Neural progenitor cell (in vitro differentiated cells): Measurements from ENCODE around the gene WDR27.

Experiments
- EZH2 ChIP-seq: fragments of 200-600 bp; sonication (generic); IDR thresholded peaks from 2 replicates; pipeline ENCODE4 v1.6.1; 2017; ENCODE audit warnings: antibody characterized with exemption, mild to moderate bottlenecking, moderate library complexity
- TF ChIP-seq, protein P1 (sequence below): fragments of 200-600 bp; sonication (generic); IDR thresholded peaks from 2 replicates; pipeline ENCODE4 v1.5.1; 2017; ENCODE audit warnings: antibody characterized with exemption, mild to moderate bottlenecking

DNA sequence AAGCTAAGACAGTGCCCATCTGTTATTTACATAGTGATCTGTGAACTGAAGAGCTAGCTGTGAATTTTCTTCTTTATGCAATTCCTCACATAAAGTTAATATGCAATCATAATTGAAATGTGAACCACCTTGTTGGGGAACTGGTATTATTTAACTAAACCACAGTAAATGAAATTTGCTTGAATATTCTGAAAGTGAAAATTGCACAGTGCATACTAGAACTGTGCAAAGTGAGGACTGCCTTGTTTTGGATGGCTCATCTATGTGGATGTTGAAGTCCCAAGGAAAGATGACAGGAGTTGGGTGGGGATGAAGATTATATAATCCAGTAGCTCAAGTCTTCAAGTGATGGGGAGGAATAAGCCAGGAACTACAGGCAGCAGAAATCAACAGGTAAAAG, 28.1 kb upstream of the WDR27 start:
- TF ChIP-seq, protein P1, sequence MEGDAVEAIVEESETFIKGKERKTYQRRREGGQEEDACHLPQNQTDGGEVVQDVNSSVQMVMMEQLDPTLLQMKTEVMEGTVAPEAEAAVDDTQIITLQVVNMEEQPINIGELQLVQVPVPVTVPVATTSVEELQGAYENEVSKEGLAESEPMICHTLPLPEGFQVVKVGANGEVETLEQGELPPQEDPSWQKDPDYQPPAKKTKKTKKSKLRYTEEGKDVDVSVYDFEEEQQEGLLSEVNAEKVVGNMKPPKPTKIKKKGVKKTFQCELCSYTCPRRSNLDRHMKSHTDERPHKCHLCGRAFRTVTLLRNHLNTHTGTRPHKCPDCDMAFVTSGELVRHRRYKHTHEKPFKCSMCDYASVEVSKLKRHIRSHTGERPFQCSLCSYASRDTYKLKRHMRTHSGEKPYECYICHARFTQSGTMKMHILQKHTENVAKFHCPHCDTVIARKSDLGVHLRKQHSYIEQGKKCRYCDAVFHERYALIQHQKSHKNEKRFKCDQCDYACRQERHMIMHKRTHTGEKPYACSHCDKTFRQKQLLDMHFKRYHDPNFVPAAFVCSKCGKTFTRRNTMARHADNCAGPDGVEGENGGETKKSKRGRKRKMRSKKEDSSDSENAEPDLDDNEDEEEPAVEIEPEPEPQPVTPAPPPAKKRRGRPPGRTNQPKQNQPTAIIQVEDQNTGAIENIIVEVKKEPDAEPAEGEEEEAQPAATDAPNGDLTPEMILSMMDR, result no peak
- no peak for TF ChIP-seq EZH2
